Measurements from ENCODE around the gene PDZD11. TPM values are rescaled to one million over a fixed set of nuclear protein-coding genes. Genes with fewer than 3 reads are reported as not detected.

The PDZD11 gene
- total RNA-seq, 1 experiment from 2014 or later, result 29.6 TPM

- H3K36me3 ChIP-seq (ENCODE audit: control insufficient read depth in 1 of 2, insufficient read depth in 2 of 2, low read length in 2 of 2), result no peaks in the 10 kb centered on the region
- H3K9me3 ChIP-seq (ENCODE audit: control insufficient read depth in 1 of 2, insufficient read depth in 1 of 2, low read depth in 1 of 2, low read length in 2 of 2), result no peaks in the 10 kb centered on the region
- ATAC-seq, result no peak
- H3K27ac ChIP-seq (ENCODE audit: low read depth, low read length), result no peak overlapping the region
- TF ChIP-seq FOSL1 (IDR thresholded peaks at IDR 0.05; ENCODE audit: low read depth) (no peak), REST (IDR thresholded peaks at IDR 0.05; ENCODE audit: low read depth) (peak; percentile 35), ELF1 (IDR thresholded peaks at IDR 0.05; ENCODE audit: borderline replicate concordance, low read depth) (no peak)
- H2AFZ ChIP-seq (ENCODE audit: low read depth, low read length, poor library complexity, severe bottlenecking), result no peak overlapping the region
- H3K4me1 ChIP-seq (ENCODE audit: control insufficient read depth in 1 of 2, insufficient read depth in 2 of 2, low read length in 2 of 2), result peaks cover 0 to 3% of the 10 kb centered on the region in 2 experiments; a peak in 1 of 4 replicates
- H3K79me2 ChIP-seq (ENCODE audit: insufficient read depth, low read length), result no peaks in the 10 kb centered on the region
- H3K9ac ChIP-seq (ENCODE audit: low read length), result no peak overlapping the region
- H3K4me2 ChIP-seq (ENCODE audit: low read length), result no peak overlapping the region
- RAD21 ChIA-PET (ENCODE audit: low non-redundant PET in 1 of 2, low total read pairs in 2 of 2, uncharacterized antibody in 2 of 2, unreplicated experiment in 2 of 2), result no interaction called here
- H4K20me1 ChIP-seq (ENCODE audit: insufficient read depth), result no peaks in the 10 kb centered on the region
- intact Hi-C loops (cut with micrococcal nuclease), result loop anchor here (5.0 kb wide), 1 partner anchor 67 kb away; no protein-coding TSS in a partner anchor
- H3K27me3 ChIP-seq (ENCODE audit: insufficient read depth, low read length), result no peaks in the 10 kb centered on the region
- CTCF ChIA-PET, result no interaction called here
- no peak overlapping the region for H3K4me3 ChIP-seq (replicated peaks in 1 of 2; ENCODE audit: low read depth in 1 of 2, low read length in 2 of 2)
- POLR2A ChIA-PET, result no interaction called here
- DNase-seq (ENCODE audit: low read depth, low spot score), result no peak
- no peaks in the 10 kb centered on the region for H3K9me2 ChIP-seq (ENCODE audit: insufficient read depth)
- no TSS peak for BruUV-seq (replicated peaks)
Measured at GRCh38 chrX:70264784-70265183, 24.9 kb downstream of the PDZD11 start.

- no peak for TF ChIP-seq MAX (IDR thresholded peaks at IDR 0.05)
- TF ChIP-seq JUND (IDR thresholded peaks at IDR 0.05), result no peak
- TF ChIP-seq FOSL1 (IDR thresholded peaks at IDR 0.05; ENCODE audit: low read depth), result no peak
- no peak for TF ChIP-seq YY1 (IDR thresholded peaks at IDR 0.05; ENCODE audit: extremely low read depth, insufficient replicate concordance, low read depth, low read length)
- peak; percentile 79 for TF ChIP-seq RAD21 (IDR thresholded peaks at IDR 0.05; ENCODE audit: low read depth)
- no peak for TF ChIP-seq CBX3 (IDR thresholded peaks at IDR 0.05; ENCODE audit: low read depth)
- TF ChIP-seq CTCF (IDR thresholded peaks at IDR 0.05 in 2 of 3, conservative IDR thresholded peaks at IDR 0.05 in 1 of 3; ENCODE audit: borderline replicate concordance in 1 of 3, insufficient read depth in 1 of 3, low read depth in 2 of 3, low read length in 2 of 3), result peak; percentile 60 to 66 (median 66); a peak in 5 of 6 replicates
- no peak for TF ChIP-seq SIN3A (IDR thresholded peaks at IDR 0.05; ENCODE audit: low read depth)
- RAD21 ChIA-PET (ENCODE audit: low non-redundant PET in 1 of 2, low total read pairs in 2 of 2, uncharacterized antibody in 2 of 2, unreplicated experiment in 2 of 2), result no interaction called here
Measured at GRCh38 chrX:70262952-70263567, 26.7 kb downstream of the PDZD11 start.

More at GRCh38 chrX:70262952-70263567, 26.7 kb downstream of the PDZD11 start:
- no peak overlapping the region for H3K27ac ChIP-seq (ENCODE audit: low read depth, low read length)
- H3K4me2 ChIP-seq (ENCODE audit: low read length), result no peak overlapping the region
- intact Hi-C loops (cut with micrococcal nuclease), result loop anchor here (2.0 to 5.0 kb wide), 2 partner anchors 66 to 130 kb away; partner anchors contain the start of gene IGBP1
- H3K9me3 ChIP-seq (ENCODE audit: control insufficient read depth in 1 of 2, insufficient read depth in 1 of 2, low read depth in 1 of 2, low read length in 2 of 2), result no peaks in the 10 kb centered on the region
- H3K36me3 ChIP-seq (ENCODE audit: control insufficient read depth in 1 of 2, insufficient read depth in 2 of 2, low read length in 2 of 2), result no peaks in the 10 kb centered on the region
- peak; percentile 97 for ATAC-seq
- H3K9me2 ChIP-seq (ENCODE audit: insufficient read depth), result no peaks in the 10 kb centered on the region
- no peaks in the 10 kb centered on the region for H4K20me1 ChIP-seq (ENCODE audit: insufficient read depth)
- H3K27me3 ChIP-seq (ENCODE audit: insufficient read depth, low read length), result no peaks in the 10 kb centered on the region
- BruUV-seq (replicated peaks), result no TSS peak
- H3K9ac ChIP-seq (ENCODE audit: low read length), result no peak overlapping the region
- H3K79me2 ChIP-seq (ENCODE audit: insufficient read depth, low read length), result no peaks in the 10 kb centered on the region
- no peak overlapping the region for H2AFZ ChIP-seq (ENCODE audit: low read depth, low read length, poor library complexity, severe bottlenecking)
- ChIA-PET POLR2A (interaction anchor here (1.2 kb wide), 1 partner anchor 9 kb away, joined by 3 read pairs; no protein-coding TSS in a partner anchor), CTCF (interaction anchor here (1.0 to 4.2 kb wide), 4 partner anchors 10 to 166 kb away, joined by 4 to 20 read pairs (median 6); partner anchors contain the start of gene IGBP1)
- peaks cover 0 to 3% of the 10 kb centered on the region in 2 experiments; a peak in 1 of 4 replicates for H3K4me1 ChIP-seq (ENCODE audit: control insufficient read depth in 1 of 2, insufficient read depth in 2 of 2, low read length in 2 of 2)
- H3K4me3 ChIP-seq (replicated peaks in 1 of 2; ENCODE audit: low read depth in 1 of 2, low read length in 2 of 2), result no peak overlapping the region
- DNase-seq (ENCODE audit: low read depth, low spot score), result no peak

Measured in HCT116 (cell line).